Neural progenitor cell (in vitro differentiated cells): ENCODE data around the gene LYPD6B. TPM values are rescaled to one million over a fixed set of nuclear protein-coding genes. Genes with fewer than 3 reads are reported as not detected.
A peak's percentile ranks its signal among the peaks of the same experiment; 100 is the strongest.

Experiments used
- DNase-seq: peaks from one replicate; pipeline ENCODE4 v3.0.0-alpha.2; 2016; ENCODE audit warnings: low spot score
- H2AFZ ChIP-seq: fragments of 200-600 bp; sonication (generic); replicated peaks from 2 replicates; pipeline ENCODE4 v1.6.1; 2016; ENCODE audit warnings: antibody characterized with exemption
- H3F3A ChIP-seq: fragments of 200-600 bp; sonication (generic); 2 replicates; pipeline ENCODE4 v1.6.1; 2016; ENCODE audit warnings: antibody characterized with exemption, low read depth
- H3K27ac ChIP-seq: fragments of 200-600 bp; sonication (generic); 2 replicates; pipeline ENCODE4 v1.5.1; 2016; ENCODE audit warnings: mild to moderate bottlenecking
- H3K27me3 ChIP-seq: fragments of 200-600 bp; sonication (generic); 2 replicates; pipeline ENCODE4 v1.6.1; 2016; ENCODE audit warnings: mild to moderate bottlenecking, moderate library complexity
- H3K36me3 ChIP-seq: fragments of 200-600 bp; sonication (generic); 2 replicates; pipeline ENCODE4 v1.5.1; 2016
- H3K4me1 ChIP-seq: fragments of 200-600 bp; sonication (generic); 2 replicates; pipeline ENCODE4 v1.6.1; 2016; ENCODE audit warnings: mixed run types
- H3K4me2 ChIP-seq: fragments of 200-600 bp; sonication (generic); 2 replicates; pipeline ENCODE4 v1.6.1; 2016
- H3K4me3 ChIP-seq: fragments of 200-600 bp; sonication (generic); 2 replicates; pipeline ENCODE4 v1.5.1; 2016
- H3K79me2 ChIP-seq: fragments of 200-600 bp; sonication (generic); 2 replicates; pipeline ENCODE4 v1.6.1; 2016; ENCODE audit warnings: low read depth
- H3K9ac ChIP-seq: fragments of 200-600 bp; sonication (generic); 2 replicates; pipeline ENCODE4 v1.6.1; 2016
- H3K9me3 ChIP-seq: fragments of 200-600 bp; sonication (generic); 2 replicates; pipeline ENCODE4 v1.5.1; 2016; ENCODE audit warnings: low read depth
- H4K20me1 ChIP-seq: fragments of 200-600 bp; sonication (generic); 2 replicates; pipeline ENCODE4 v1.6.1; 2016; ENCODE audit warnings: low read depth
- H3K27ac Mint-ChIP-seq: 3 replicates; pipeline ENCODE4 v1.8.0; 2021; ENCODE audit warnings: mixed read lengths
- H3K27me3 Mint-ChIP-seq: 2 replicates; pipeline ENCODE4 v1.8.0; 2022; ENCODE audit warnings: low read depth, mild to moderate bottlenecking, inconsistent platforms, moderate library complexity, mixed read lengths; ENCODE audit not compliant: insufficient read depth
- H3K36me3 Mint-ChIP-seq: 3 replicates; pipeline ENCODE4 v1.8.0; 2021; ENCODE audit warnings: mixed read lengths
- H3K4me1 Mint-ChIP-seq: 3 replicates; pipeline ENCODE4 v1.8.0; 2021; ENCODE audit warnings: mixed read lengths
- H3K4me3 Mint-ChIP-seq: 3 replicates; pipeline ENCODE4 v1.8.0; 2021; ENCODE audit warnings: mild to moderate bottlenecking, moderate library complexity, mixed read lengths
- H3K9me3 Mint-ChIP-seq: 3 replicates; pipeline ENCODE4 v1.8.0; 2020; ENCODE audit warnings: mixed read lengths
- EZH2 ChIP-seq: fragments of 200-600 bp; sonication (generic); IDR thresholded peaks from 2 replicates; pipeline ENCODE4 v1.6.1; 2017; ENCODE audit warnings: antibody characterized with exemption, mild to moderate bottlenecking, moderate library complexity
- EZH2phosphoT487 ChIP-seq: fragments of 200-600 bp; sonication (generic); IDR thresholded peaks from 2 replicates; pipeline ENCODE4 v1.6.1; 2017; ENCODE audit warnings: antibody characterized with exemption
- total RNA-seq: library from RNA; depleted of rRNA; stranded (reverse); fragments of >200 nt; gene quantifications from 2 replicates; pipeline ENCODE4 v1.2.3, GENCODE V29; 2015; ENCODE audit warnings: low replicate concordance
- TF ChIP-seq, protein P1 (sequence below): fragments of 200-600 bp; sonication (generic); IDR thresholded peaks from 2 replicates; pipeline ENCODE4 v1.5.1; 2017; ENCODE audit warnings: antibody characterized with exemption, mild to moderate bottlenecking

Gene LYPD6B
- total RNA-seq, 1 donor from 2014 or later, result not detected

DNA sequence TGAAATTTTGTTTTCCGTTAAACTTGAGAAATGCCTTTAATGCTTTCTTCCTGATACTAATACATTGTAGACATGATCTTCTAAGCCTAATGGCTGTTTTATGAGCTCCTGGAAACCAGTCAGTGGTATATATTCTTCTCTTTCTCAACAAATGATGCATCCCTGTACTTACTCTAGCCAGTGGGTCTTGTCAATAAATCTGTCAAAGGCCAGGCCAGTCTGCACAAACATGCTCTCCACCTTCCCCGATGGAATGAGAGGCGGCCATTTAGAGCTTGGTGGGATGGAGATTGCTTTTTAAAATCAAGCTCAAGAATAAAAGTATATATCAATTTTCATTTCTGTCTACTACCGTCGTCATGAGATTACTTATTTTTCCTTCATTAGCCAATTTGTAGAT is 140.1 kb downstream of the LYPD6B start:
- Mint-ChIP-seq H3K9me3 (peaks cover 2% of the 10 kb centered on the region), H3K4me1 (peaks cover 5% of the 10 kb centered on the region), H3K27ac (no peak overlapping the region), H3K4me3 (no peak overlapping the region), H3K36me3 (no peaks in the 10 kb centered on the region), H3K27me3 (no peaks in the 10 kb centered on the region)
- no peak for TF ChIP-seq EZH2phosphoT487
- TF ChIP-seq EZH2, result no peak
- Histone ChIP-seq H3K9ac (no peak overlapping the region), H3K4me2 (no peak overlapping the region), H3K4me3 (no peak overlapping the region), H3K79me2 (no peaks in the 10 kb centered on the region), H3K27me3 (no peaks in the 10 kb centered on the region), H4K20me1 (no peaks in the 10 kb centered on the region), H3K27ac (no peak overlapping the region), H2AFZ (peak overlapping the region; percentile 38), H3K36me3 (no peaks in the 10 kb centered on the region), H3K4me1 (no peaks in the 10 kb centered on the region), H3K9me3 (no peaks in the 10 kb centered on the region), H3F3A (no peaks in the 10 kb centered on the region)
- no peak for DNase-seq

DNA sequence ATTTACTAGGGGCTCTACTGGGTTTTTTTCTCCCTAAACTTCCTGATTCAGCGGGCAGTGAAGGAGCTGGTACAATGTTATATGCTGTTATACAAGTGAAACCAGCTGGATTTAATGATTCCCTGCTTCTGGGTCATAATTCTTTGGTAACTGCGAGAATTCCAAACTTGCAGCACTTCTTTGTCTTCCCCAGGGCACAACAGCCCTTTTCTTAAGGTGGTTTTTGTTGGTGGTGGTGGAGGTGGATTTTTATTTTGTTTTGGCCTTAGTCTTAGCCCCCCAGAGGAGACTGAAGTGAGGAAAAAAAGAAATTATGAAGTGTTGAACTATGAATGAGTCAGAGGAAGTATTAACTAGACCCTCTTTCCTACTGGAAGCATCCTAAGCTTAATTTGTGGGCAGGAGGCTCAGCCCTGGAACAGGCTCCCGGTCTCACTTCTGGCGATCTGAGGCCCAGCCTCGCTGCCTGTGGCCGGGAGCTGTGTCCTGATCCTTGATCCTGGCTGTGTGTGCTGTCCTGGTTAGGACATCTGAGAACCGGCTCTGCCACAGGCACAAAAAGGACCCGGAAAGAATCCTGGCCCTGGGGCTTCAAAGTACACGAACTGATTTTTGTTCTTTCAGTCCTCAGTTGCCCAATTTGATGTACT is 141.9 kb downstream of the LYPD6B start:
- Histone ChIP-seq H3K9me3 (no peaks in the 10 kb centered on the region), H3K4me3 (no peak overlapping the region), H3K4me2 (no peak overlapping the region), H3K27me3 (no peaks in the 10 kb centered on the region), H2AFZ (peak overlapping the region; percentile 86), H3F3A (no peaks in the 10 kb centered on the region), H3K27ac (no peak overlapping the region), H3K4me1 (no peaks in the 10 kb centered on the region), H4K20me1 (no peaks in the 10 kb centered on the region), H3K79me2 (no peaks in the 10 kb centered on the region), H3K9ac (no peak overlapping the region), H3K36me3 (no peaks in the 10 kb centered on the region)
- TF ChIP-seq, protein P1, sequence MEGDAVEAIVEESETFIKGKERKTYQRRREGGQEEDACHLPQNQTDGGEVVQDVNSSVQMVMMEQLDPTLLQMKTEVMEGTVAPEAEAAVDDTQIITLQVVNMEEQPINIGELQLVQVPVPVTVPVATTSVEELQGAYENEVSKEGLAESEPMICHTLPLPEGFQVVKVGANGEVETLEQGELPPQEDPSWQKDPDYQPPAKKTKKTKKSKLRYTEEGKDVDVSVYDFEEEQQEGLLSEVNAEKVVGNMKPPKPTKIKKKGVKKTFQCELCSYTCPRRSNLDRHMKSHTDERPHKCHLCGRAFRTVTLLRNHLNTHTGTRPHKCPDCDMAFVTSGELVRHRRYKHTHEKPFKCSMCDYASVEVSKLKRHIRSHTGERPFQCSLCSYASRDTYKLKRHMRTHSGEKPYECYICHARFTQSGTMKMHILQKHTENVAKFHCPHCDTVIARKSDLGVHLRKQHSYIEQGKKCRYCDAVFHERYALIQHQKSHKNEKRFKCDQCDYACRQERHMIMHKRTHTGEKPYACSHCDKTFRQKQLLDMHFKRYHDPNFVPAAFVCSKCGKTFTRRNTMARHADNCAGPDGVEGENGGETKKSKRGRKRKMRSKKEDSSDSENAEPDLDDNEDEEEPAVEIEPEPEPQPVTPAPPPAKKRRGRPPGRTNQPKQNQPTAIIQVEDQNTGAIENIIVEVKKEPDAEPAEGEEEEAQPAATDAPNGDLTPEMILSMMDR, result no peak
- TF ChIP-seq EZH2, result no peak
- TF ChIP-seq EZH2phosphoT487, result no peak
- Mint-ChIP-seq H3K27me3 (no peaks in the 10 kb centered on the region), H3K9me3 (no peaks in the 10 kb centered on the region), H3K4me1 (peaks cover 5% of the 10 kb centered on the region), H3K27ac (no peak overlapping the region), H3K36me3 (no peaks in the 10 kb centered on the region), H3K4me3 (no peak overlapping the region)
- no peak for DNase-seq

DNA sequence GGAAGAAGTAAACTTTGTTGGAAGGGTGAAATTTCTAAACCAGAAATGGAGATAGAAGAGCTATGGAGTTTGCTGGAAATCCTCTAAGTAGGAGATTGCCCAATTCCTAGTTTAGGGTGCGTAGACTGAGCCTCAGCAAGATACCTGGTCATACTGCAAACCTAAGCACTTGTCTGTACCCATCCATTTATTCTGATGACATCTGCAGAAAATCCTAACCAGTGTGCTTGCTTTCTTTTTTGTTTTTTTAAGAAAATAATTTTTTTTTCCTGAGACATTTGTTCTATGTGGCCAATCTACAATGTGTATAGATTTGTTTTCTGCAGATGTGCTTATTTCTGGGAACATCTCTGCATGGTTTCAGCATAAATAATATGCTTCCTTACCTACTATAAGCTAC is 144.7 kb downstream of the LYPD6B start:
- no peak overlapping the region for H3K4me2 ChIP-seq
- H3F3A ChIP-seq, result no peaks in the 10 kb centered on the region
- no peak for DNase-seq
- no peaks in the 10 kb centered on the region for H3K36me3 ChIP-seq
- H3K27me3 ChIP-seq, result no peaks in the 10 kb centered on the region
- no peak overlapping the region for H3K4me3 ChIP-seq
- no peak overlapping the region for H3K27ac ChIP-seq
- H3K9me3 ChIP-seq, result no peaks in the 10 kb centered on the region
- Mint-ChIP-seq H3K27me3 (peaks cover 2% of the 10 kb centered on the region), H3K4me1 (peaks cover 5% of the 10 kb centered on the region), H3K9me3 (no peaks in the 10 kb centered on the region), H3K27ac (no peak overlapping the region), H3K36me3 (no peaks in the 10 kb centered on the region), H3K4me3 (no peak overlapping the region)
- no peak for TF ChIP-seq EZH2phosphoT487
- TF ChIP-seq, protein P1, result no peak
- TF ChIP-seq EZH2, result no peak
- no peak overlapping the region for H2AFZ ChIP-seq
- H3K79me2 ChIP-seq, result no peaks in the 10 kb centered on the region
- H3K4me1 ChIP-seq, result no peaks in the 10 kb centered on the region
- H4K20me1 ChIP-seq, result no peaks in the 10 kb centered on the region
- no peak overlapping the region for H3K9ac ChIP-seq

DNA sequence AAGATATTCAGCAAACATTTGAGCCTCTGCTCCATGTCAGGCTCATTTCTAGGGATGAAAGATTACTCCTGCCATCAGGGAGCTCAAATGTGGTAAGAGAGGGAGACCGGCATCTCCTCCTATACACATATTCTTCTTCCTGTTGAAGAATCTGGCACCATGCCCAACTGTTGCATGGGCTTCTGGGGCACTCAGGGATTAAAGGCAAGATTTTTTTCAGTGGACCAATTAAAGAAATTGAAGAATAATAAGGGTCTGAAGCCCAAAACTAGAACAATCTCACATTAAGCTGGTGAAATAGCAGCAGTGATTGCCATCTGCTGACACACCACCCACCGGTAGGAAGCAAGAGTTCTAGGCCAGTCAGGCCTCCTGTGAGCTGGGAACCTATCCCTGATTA is 146.5 kb downstream of the LYPD6B start:
- Mint-ChIP-seq H3K4me1 (peaks cover 6% of the 10 kb centered on the region), H3K27ac (no peak overlapping the region)
- no peak for TF ChIP-seq EZH2phosphoT487
- no peak for TF ChIP-seq EZH2
- TF ChIP-seq, protein P1, result no peak

More for the DNA sequence above, 146.5 kb downstream of the LYPD6B start:
- Mint-ChIP-seq H3K9me3 (no peaks in the 10 kb centered on the region), H3K27me3 (peaks cover 2% of the 10 kb centered on the region), H3K36me3 (no peaks in the 10 kb centered on the region), H3K4me3 (no peak overlapping the region)
- H3K36me3 ChIP-seq, result no peaks in the 10 kb centered on the region
- no peak overlapping the region for H3K4me3 ChIP-seq
- no peaks in the 10 kb centered on the region for H3K27me3 ChIP-seq
- no peaks in the 10 kb centered on the region for H3K9me3 ChIP-seq
- no peak overlapping the region for H3K9ac ChIP-seq
- H3K4me1 ChIP-seq, result no peaks in the 10 kb centered on the region
- no peak for DNase-seq
- H3K4me2 ChIP-seq, result no peak overlapping the region
- H3F3A ChIP-seq, result no peaks in the 10 kb centered on the region
- no peaks in the 10 kb centered on the region for H3K79me2 ChIP-seq
- no peak overlapping the region for H2AFZ ChIP-seq
- no peaks in the 10 kb centered on the region for H4K20me1 ChIP-seq
- no peak overlapping the region for H3K27ac ChIP-seq
